Loucy (cell line): ENCODE results near the gene KCNF1.

ENCODE experiments used
- H2AFZ ChIP-seq: fragments of 200-600 bp; sonication (generic); 2 replicates; pipeline ENCODE4 v1.6.0; 2016; ENCODE audit warnings: antibody characterized with exemption, mild to moderate bottlenecking, low read length, moderate library complexity
- H3F3A ChIP-seq: fragments of 200-600 bp; 2 replicates; pipeline ENCODE4 v1.6.0; 2016; ENCODE audit warnings: antibody characterized with exemption, low read depth, mild to moderate bottlenecking
- H3K27me3 ChIP-seq: fragments of 200-600 bp; sonication (generic); 2 replicates; pipeline ENCODE4 v1.6.1; 2014; ENCODE audit warnings: low read length, mild to moderate bottlenecking; ENCODE audit not compliant: insufficient read depth, poor library complexity, severe bottlenecking
- H3K36me3 ChIP-seq: fragments of 200-600 bp; sonication (generic); 2 replicates; pipeline ENCODE4 v1.6.1; 2016; ENCODE audit warnings: low read length; ENCODE audit not compliant: insufficient read depth
- H3K4me1 ChIP-seq: fragments of 200-600 bp; sonication (generic); 2 replicates; pipeline ENCODE4 v1.5.1; 2014; ENCODE audit warnings: low read length, mild to moderate bottlenecking; ENCODE audit not compliant: insufficient read depth, poor library complexity, severe bottlenecking
- H3K4me2 ChIP-seq: fragments of 200-600 bp; sonication (generic); 2 replicates; pipeline ENCODE4 v1.6.0; 2014; ENCODE audit warnings: antibody characterized with exemption, low read length, low read depth, mild to moderate bottlenecking; ENCODE audit not compliant: poor library complexity, severe bottlenecking
- H3K4me3 ChIP-seq: fragments of 200-600 bp; sonication (generic); 2 replicates; pipeline ENCODE4 v1.5.1; 2014; ENCODE audit warnings: low read length, mild to moderate bottlenecking, mixed read lengths; ENCODE audit not compliant: poor library complexity, severe bottlenecking
- H3K79me2 ChIP-seq: fragments of 200-600 bp; sonication (generic); 2 replicates; pipeline ENCODE4 v1.6.1; 2014; ENCODE audit warnings: low read length; ENCODE audit not compliant: insufficient read depth
- H3K9ac ChIP-seq: fragments of 200-600 bp; sonication (generic); 2 replicates; pipeline ENCODE4 v1.6.0; 2014; ENCODE audit warnings: mild to moderate bottlenecking, low read depth, low read length, moderate library complexity; ENCODE audit not compliant: poor library complexity, severe bottlenecking
- H3K9me2 ChIP-seq: fragments of 200-600 bp; sonication (generic); replicated peaks from 2 replicates; pipeline ENCODE4 v1.6.1; 2016; ENCODE audit warnings: low read depth, low read length, mixed read lengths
- H3K9me3 ChIP-seq: fragments of 200-600 bp; sonication (generic); 2 replicates; pipeline ENCODE4 v1.6.1; 2014; ENCODE audit warnings: mild to moderate bottlenecking, antibody characterized with exemption, low read length, low read depth; ENCODE audit not compliant: insufficient read depth
- H4K20me1 ChIP-seq: fragments of 200-600 bp; sonication (generic); 2 replicates; pipeline ENCODE4 v1.6.0; 2014; ENCODE audit warnings: antibody characterized with exemption, low read length, mild to moderate bottlenecking; ENCODE audit not compliant: insufficient read depth, poor library complexity, severe bottlenecking
- EZH2phosphoT487 ChIP-seq: fragments of 200-600 bp; IDR thresholded peaks from 2 replicates; pipeline ENCODE4 v1.6.1; 2018; ENCODE audit warnings: antibody characterized with exemption, mild to moderate bottlenecking, moderate library complexity, borderline replicate concordance
- TF ChIP-seq, protein P1 (sequence below): fragments of 200-600 bp; sonication (generic); conservative IDR thresholded peaks from 2 replicates; pipeline ENCODE4 v1.5.1; 2014; ENCODE audit warnings: mild to moderate bottlenecking, antibody characterized with exemption, low read length

Gene KCNF1

DNA sequence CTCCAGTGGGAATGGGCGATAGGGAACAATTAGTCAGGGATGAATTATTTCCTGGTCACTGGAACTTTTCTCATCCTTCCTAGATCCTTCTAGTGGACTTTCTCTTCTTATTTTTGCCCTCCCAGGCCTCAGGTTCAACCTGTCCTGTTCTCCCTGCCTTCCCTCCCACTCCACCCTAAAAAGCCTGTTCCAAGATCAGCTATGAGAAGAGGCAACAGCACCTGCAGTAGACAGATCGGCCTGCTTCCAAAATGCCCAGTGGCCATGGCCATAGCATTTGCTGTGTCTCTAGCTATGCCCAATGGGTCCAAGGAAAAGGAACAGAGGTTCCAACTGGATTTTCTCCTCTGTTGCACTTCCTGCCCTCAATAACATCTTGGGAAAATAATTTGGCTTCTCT lies 16.5 kb upstream of the KCNF1 start:
- H3K9me2 ChIP-seq: no peaks in the 10 kb centered on the region
- no peaks in the 10 kb centered on the region for H3K36me3 ChIP-seq
- H3K4me2 ChIP-seq: no peak overlapping the region
- H3K27me3 ChIP-seq: no peaks in the 10 kb centered on the region
- H3K9ac ChIP-seq: no peak overlapping the region
- no peaks in the 10 kb centered on the region for H3K4me1 ChIP-seq
- no peak overlapping the region for H2AFZ ChIP-seq
- TF ChIP-seq, protein P1, sequence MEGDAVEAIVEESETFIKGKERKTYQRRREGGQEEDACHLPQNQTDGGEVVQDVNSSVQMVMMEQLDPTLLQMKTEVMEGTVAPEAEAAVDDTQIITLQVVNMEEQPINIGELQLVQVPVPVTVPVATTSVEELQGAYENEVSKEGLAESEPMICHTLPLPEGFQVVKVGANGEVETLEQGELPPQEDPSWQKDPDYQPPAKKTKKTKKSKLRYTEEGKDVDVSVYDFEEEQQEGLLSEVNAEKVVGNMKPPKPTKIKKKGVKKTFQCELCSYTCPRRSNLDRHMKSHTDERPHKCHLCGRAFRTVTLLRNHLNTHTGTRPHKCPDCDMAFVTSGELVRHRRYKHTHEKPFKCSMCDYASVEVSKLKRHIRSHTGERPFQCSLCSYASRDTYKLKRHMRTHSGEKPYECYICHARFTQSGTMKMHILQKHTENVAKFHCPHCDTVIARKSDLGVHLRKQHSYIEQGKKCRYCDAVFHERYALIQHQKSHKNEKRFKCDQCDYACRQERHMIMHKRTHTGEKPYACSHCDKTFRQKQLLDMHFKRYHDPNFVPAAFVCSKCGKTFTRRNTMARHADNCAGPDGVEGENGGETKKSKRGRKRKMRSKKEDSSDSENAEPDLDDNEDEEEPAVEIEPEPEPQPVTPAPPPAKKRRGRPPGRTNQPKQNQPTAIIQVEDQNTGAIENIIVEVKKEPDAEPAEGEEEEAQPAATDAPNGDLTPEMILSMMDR: no peak
- TF ChIP-seq EZH2phosphoT487: no peak
- H4K20me1 ChIP-seq: no peaks in the 10 kb centered on the region
- no peaks in the 10 kb centered on the region for H3K79me2 ChIP-seq
- no peaks in the 10 kb centered on the region for H3K9me3 ChIP-seq
- H3F3A ChIP-seq: no peaks in the 10 kb centered on the region
- H3K4me3 ChIP-seq: no peak overlapping the region

DNA sequence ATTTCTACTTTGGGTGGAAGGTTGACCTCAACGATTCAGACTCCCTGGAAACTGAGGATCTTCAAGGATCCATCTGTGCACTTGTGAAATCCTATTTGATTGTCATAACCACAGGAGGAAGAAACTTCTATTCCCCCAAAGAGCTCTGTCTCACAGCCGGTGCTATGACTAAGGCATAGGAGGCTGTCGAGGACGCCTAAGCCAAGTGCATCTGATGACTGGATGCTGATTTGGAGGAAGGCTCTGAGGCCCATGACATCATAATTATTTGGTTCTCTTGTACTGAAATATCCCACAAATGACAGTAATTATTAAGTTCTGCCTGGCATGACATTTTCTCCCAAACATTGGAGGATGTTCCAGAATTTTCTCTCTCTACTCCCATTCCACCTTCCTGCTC lies 13.8 kb upstream of the KCNF1 start:
- Histone ChIP-seq H3K9me2 (no peaks in the 10 kb centered on the region), H3K4me2 (no peak overlapping the region), H3K27me3 (no peaks in the 10 kb centered on the region), H3K9ac (no peak overlapping the region), H3K4me1 (no peaks in the 10 kb centered on the region), H2AFZ (no peak overlapping the region), H4K20me1 (no peaks in the 10 kb centered on the region), H3K79me2 (no peaks in the 10 kb centered on the region), H3K9me3 (no peaks in the 10 kb centered on the region), H3F3A (no peaks in the 10 kb centered on the region), H3K36me3 (no peaks in the 10 kb centered on the region), H3K4me3 (no peak overlapping the region)
- TF ChIP-seq, protein P1: no peak
- TF ChIP-seq EZH2phosphoT487: no peak

DNA sequence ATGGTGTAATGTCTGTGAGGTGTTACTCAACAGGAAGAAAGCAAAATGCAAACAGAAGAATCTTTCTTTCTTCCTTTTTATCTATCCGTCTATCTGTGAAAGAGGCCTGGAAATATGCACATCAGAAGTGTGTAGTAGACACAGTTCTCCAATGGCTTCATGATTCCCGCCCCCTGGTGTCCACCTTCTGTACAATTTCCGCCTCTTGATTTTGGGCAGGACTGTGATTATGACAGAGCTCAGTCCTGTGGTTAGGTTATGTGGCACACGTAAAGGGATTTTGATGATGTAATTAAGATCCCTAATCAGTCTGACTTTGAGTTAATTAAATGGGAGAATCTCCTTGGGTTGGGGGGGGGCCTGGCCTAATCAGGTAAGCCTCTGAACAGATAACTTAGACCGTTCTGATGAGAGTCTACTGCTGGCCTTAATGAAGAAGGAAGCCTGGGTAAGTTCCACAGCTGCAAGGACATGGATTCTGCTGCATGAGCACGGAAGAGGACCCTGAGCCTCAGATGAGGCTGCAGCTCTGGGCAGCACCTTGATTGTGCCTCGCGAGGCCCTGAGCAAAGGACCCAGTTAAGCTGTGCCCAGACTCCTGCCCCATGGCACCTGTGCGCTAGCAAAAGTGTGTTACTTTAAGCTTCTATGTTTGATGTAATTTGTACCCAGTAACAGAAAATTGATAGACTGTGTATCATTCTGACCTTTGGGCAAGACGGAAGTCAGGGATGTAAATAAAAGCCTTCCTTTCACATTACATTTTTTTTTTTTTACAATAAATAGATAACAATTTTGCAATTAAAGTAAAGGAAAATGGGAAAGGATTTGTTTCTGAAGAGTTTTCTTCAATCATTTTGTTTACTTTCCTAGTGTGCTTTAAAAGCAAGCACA lies 11.3 kb upstream of the KCNF1 start:
- Histone ChIP-seq H3K4me3 (no peak overlapping the region), H3K9me3 (no peaks in the 10 kb centered on the region), H3K36me3 (no peaks in the 10 kb centered on the region), H3F3A (no peaks in the 10 kb centered on the region), H2AFZ (no peak overlapping the region), H3K4me2 (no peak overlapping the region), H4K20me1 (no peaks in the 10 kb centered on the region), H3K79me2 (no peaks in the 10 kb centered on the region), H3K9me2 (no peaks in the 10 kb centered on the region), H3K9ac (no peak overlapping the region), H3K27me3 (no peaks in the 10 kb centered on the region), H3K4me1 (no peaks in the 10 kb centered on the region)
- TF ChIP-seq EZH2phosphoT487: no peak
- TF ChIP-seq, protein P1: peak; percentile 59
